Measurements from ENCODE around the gene COMT. TPM values are rescaled to one million over a fixed set of nuclear protein-coding genes. Genes with fewer than 3 reads are reported as not detected.

COMT gene
- total RNA-seq, 1 donor from 2014 or later: 175 TPM

- H3K36me3 ChIP-seq: peaks cover 44% of the 10 kb centered on the region
- no peak for DNase-seq
- intact Hi-C loops (cut with DNase I): no loop called here
These were observed 44.8 kb upstream of the COMT start for GRCh38 chr22:19896665-19897355.

GRCh38 chr22:19897726-19898125 is 43.8 kb upstream of the COMT start:
- Histone ChIP-seq H3K4me1 (peaks cover under 1% of the 10 kb centered on the region), H3K27me3 (no peaks in the 10 kb centered on the region), H3K4me3 (no peak overlapping the region), H3K9me3 (no peaks in the 10 kb centered on the region), H3K27ac (no peak overlapping the region), H3K36me3 (peaks cover 53% of the 10 kb centered on the region)
- no peak for DNase-seq
- TF ChIP-seq CTCF (IDR thresholded peaks at IDR 0.05): no peak
- ATAC-seq: no peak
- intact Hi-C loops (cut with DNase I): no loop called here

More at GRCh38 chr22:19896665-19897355, 44.8 kb upstream of the COMT start:
- Histone ChIP-seq H3K27me3 (no peaks in the 10 kb centered on the region), H3K4me1 (peaks cover 9% of the 10 kb centered on the region), H3K4me3 (no peak overlapping the region), H3K9me3 (no peaks in the 10 kb centered on the region), H3K27ac (no peak overlapping the region)
- no peak for TF ChIP-seq CTCF (IDR thresholded peaks at IDR 0.05)
- no peak for ATAC-seq

- H3K9me3 ChIP-seq: no peaks in the 10 kb centered on the region
- no peaks in the 10 kb centered on the region for H3K27me3 ChIP-seq
- H3K4me1 ChIP-seq: no peaks in the 10 kb centered on the region
- DNase-seq (no peak), ATAC-seq (no peak)
- intact Hi-C loops (cut with DNase I): no loop called here
- no peak overlapping the region for H3K27ac ChIP-seq
- peaks cover 53% of the 10 kb centered on the region for H3K36me3 ChIP-seq
- no peak overlapping the region for H3K4me3 ChIP-seq
- TF ChIP-seq CTCF (IDR thresholded peaks at IDR 0.05): no peak
These were observed 43.4 kb upstream of the COMT start for GRCh38 chr22:19898145-19898544.

- no peak for TF ChIP-seq CTCF (IDR thresholded peaks at IDR 0.05)
- ATAC-seq: no peak
- peaks cover 46% of the 10 kb centered on the region for H3K36me3 ChIP-seq
These were observed 42.6 kb upstream of the COMT start for GRCh38 chr22:19898831-19899567.

GRCh38 chr22:19900707-19901436 is 40.7 kb upstream of the COMT start:
- no peak overlapping the region for H3K27ac ChIP-seq
- DNase-seq: no peak
- no peak for ATAC-seq
- H3K27me3 ChIP-seq: no peaks in the 10 kb centered on the region
- no peak overlapping the region for H3K4me3 ChIP-seq
- H3K36me3 ChIP-seq: peaks cover 43% of the 10 kb centered on the region
- H3K9me3 ChIP-seq: no peaks in the 10 kb centered on the region
- intact Hi-C loops (cut with DNase I): no loop called here
- TF ChIP-seq CTCF (IDR thresholded peaks at IDR 0.05): no peak
- H3K4me1 ChIP-seq: no peaks in the 10 kb centered on the region

More at GRCh38 chr22:19898831-19899567, 42.6 kb upstream of the COMT start:
- intact Hi-C loops (cut with DNase I): no loop called here
- Histone ChIP-seq H3K4me3 (no peak overlapping the region), H3K27ac (no peak overlapping the region), H3K9me3 (no peaks in the 10 kb centered on the region), H3K4me1 (no peaks in the 10 kb centered on the region), H3K27me3 (no peaks in the 10 kb centered on the region)
- DNase-seq: no peak
